ACC112 (cell line): ENCODE data around the gene PRRC2B.

Experiments
- H2AFZ ChIP-seq: fragments of 200-600 bp; sonication (generic); one replicate; pipeline ENCODE4 v1.6.0; 2017; ENCODE audit warnings: antibody characterized with exemption, low read length; ENCODE audit not compliant: unreplicated experiment
- H3K27ac ChIP-seq: fragments of 200-600 bp; sonication (generic); 2 replicates; pipeline ENCODE4 v1.5.1; 2014; ENCODE audit warnings: low read depth, mild to moderate bottlenecking, antibody characterized with exemption, low read length, moderate library complexity
- H3K27me3 ChIP-seq: fragments of 200-600 bp; sonication (generic); 2 replicates; pipeline ENCODE4 v1.6.1; 2014; ENCODE audit warnings: mild to moderate bottlenecking, antibody characterized with exemption, low read length, moderate library complexity, mixed read lengths; ENCODE audit not compliant: insufficient read depth
- H3K36me3 ChIP-seq: fragments of 200-600 bp; sonication (generic); 2 replicates; pipeline ENCODE4 v1.6.1; 2016; ENCODE audit warnings: mild to moderate bottlenecking, antibody characterized with exemption, low read length, moderate library complexity, mixed read lengths; ENCODE audit not compliant: insufficient read depth
- H3K4me1 ChIP-seq: fragments of 200-600 bp; sonication (generic); one replicate; pipeline ENCODE4 v1.6.1; 2016; ENCODE audit warnings: low read length, mixed read lengths; ENCODE audit not compliant: insufficient read depth, unreplicated experiment, control insufficient read depth
- H3K4me3 ChIP-seq: fragments of 200-600 bp; sonication (generic); 2 replicates; pipeline ENCODE4 v1.5.1; 2014; ENCODE audit warnings: mild to moderate bottlenecking, low read depth, low read length
- H3K79me2 ChIP-seq: fragments of 200-600 bp; sonication (generic); one replicate; pipeline ENCODE4 v1.6.0; 2016; ENCODE audit warnings: low read length; ENCODE audit not compliant: control insufficient read depth, unreplicated experiment, insufficient read depth

Gene PRRC2B

GRCh38 chr9:131485728-131486422 lies 92.0 kb downstream of the PRRC2B start:
- Histone ChIP-seq H3K36me3 (peaks cover 23% of the 10 kb centered on the region; the same call in 1 of the 2 replicates), H3K27ac (no peak overlapping the region), H3K4me1 (no peaks in the 10 kb centered on the region), H3K4me3 (no peak overlapping the region), H2AFZ (no peak overlapping the region), H3K79me2 (peaks cover 13% of the 10 kb centered on the region), H3K27me3 (no peaks in the 10 kb centered on the region)

DNA sequence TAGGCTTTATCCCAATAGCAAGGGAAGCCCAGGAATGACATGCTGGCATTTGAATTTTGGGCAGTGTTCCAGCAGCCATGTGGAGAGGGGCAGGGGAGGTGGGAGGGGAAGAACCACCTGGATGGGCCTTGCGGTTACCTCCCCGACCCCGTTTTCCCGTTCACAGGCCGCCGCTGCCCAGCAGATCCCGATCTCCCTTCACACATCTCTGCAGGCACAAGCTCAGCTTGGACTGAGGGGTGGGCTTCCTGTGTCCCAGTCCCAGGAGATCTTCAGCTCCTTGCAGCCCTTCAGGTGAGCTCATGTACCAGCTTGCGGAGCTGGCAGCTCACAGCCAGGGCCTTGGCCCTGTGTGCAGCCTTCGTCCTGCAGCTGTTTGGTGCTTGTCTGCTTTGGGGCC lies 93.1 kb downstream of the PRRC2B start:
- no peak overlapping the region for H2AFZ ChIP-seq
- H3K4me3 ChIP-seq = no peak overlapping the region
- peaks cover 7% of the 10 kb centered on the region for H3K79me2 ChIP-seq
- no peak overlapping the region for H3K27ac ChIP-seq
- H3K27me3 ChIP-seq = no peaks in the 10 kb centered on the region
- peaks cover 23% of the 10 kb centered on the region; the same call in 1 of the 2 replicates for H3K36me3 ChIP-seq
- H3K4me1 ChIP-seq = no peaks in the 10 kb centered on the region

- peaks cover 7% of the 10 kb centered on the region for H3K79me2 ChIP-seq
- no peak overlapping the region for H3K27ac ChIP-seq
- no peaks in the 10 kb centered on the region for H3K4me1 ChIP-seq
- no peaks in the 10 kb centered on the region for H3K27me3 ChIP-seq
- no peak overlapping the region for H3K4me3 ChIP-seq
- H3K36me3 ChIP-seq = peaks cover 23% of the 10 kb centered on the region; the same call in 1 of the 2 replicates
- H2AFZ ChIP-seq = no peak overlapping the region
Measured at GRCh38 chr9:131487621-131488031, 93.7 kb downstream of the PRRC2B start.

- H3K36me3 ChIP-seq = peaks cover 26% of the 10 kb centered on the region; the same call in 1 of the 2 replicates
Measured at GRCh38 chr9:131490514-131490913, 96.6 kb downstream of the PRRC2B start.

GRCh38 chr9:131491001-131491710 lies 97.3 kb downstream of the PRRC2B start:
- Histone ChIP-seq H3K4me1 (no peaks in the 10 kb centered on the region), H3K27ac (no peak overlapping the region), H3K79me2 (peaks cover 3% of the 10 kb centered on the region), H3K36me3 (peaks cover 33% of the 10 kb centered on the region; the same call in 1 of the 2 replicates), H3K4me3 (no peak overlapping the region), H2AFZ (no peak overlapping the region), H3K27me3 (no peaks in the 10 kb centered on the region)

More at GRCh38 chr9:131490514-131490913, 96.6 kb downstream of the PRRC2B start:
- Histone ChIP-seq H3K4me3 (no peak overlapping the region), H3K4me1 (no peaks in the 10 kb centered on the region), H2AFZ (no peak overlapping the region), H3K79me2 (peaks cover 3% of the 10 kb centered on the region), H3K27ac (no peak overlapping the region), H3K27me3 (no peaks in the 10 kb centered on the region)

DNA sequence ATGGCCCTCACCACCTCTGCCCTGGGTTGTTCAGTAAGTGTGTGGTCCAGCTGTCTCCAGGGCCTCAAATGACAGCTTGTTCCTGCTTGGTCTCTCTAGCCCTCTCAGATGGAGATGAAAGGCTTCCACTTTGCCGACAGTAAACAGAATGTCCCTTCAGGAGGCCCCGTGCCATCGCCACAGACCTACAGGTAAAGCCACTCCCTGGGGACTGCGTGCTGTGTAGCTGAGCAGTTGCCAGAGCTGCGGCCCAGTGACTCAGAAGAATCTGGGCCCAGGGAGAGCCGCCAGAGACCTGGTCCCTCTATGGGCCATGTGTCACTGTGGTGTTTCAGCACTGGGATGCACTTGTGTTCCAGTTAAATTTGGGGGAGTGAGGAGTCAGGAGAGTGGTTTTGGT lies 98.2 kb downstream of the PRRC2B start:
- no peak overlapping the region for H3K4me3 ChIP-seq
- peaks cover 34% of the 10 kb centered on the region; the same call in 1 of the 2 replicates for H3K36me3 ChIP-seq
- H3K27me3 ChIP-seq = no peaks in the 10 kb centered on the region
- H3K27ac ChIP-seq = no peak overlapping the region
- H3K79me2 ChIP-seq = peaks cover 3% of the 10 kb centered on the region
- no peak overlapping the region for H2AFZ ChIP-seq
- no peaks in the 10 kb centered on the region for H3K4me1 ChIP-seq

DNA sequence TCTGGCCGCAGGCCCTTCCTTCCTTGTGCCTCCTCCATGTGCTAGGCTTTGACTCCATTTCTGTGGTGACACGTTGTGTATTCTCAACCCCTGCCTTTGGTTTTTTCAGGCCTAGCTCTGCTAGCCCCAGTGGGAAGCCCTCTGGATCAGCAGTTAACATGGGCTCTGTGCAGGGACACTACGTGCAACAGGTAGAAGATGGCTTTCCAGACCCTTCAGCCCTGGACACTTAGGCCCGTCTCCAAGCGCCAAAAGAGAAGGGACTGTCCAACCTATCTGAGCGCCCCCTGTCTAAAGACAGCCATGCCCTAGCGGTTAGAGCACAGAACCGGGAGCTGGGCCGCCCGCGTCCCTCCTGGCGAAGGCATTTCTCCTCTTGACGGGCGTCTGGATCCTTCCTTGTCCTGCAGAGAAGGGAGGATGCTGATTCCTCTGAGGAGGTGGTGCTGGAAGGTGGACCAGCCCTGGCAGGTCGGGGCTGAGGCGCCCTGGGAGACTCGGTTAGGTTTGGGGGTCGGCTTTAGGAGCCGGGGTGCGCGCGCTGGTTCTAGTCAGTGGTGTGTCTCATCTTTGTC lies 100.5 kb downstream of the PRRC2B start:
- Histone ChIP-seq H3K27me3 (no peaks in the 10 kb centered on the region), H3K4me3 (no peak overlapping the region), H2AFZ (no peak overlapping the region), H3K36me3 (peaks cover 39% of the 10 kb centered on the region; the same call in 1 of the 2 replicates), H3K79me2 (peaks cover 3% of the 10 kb centered on the region), H3K27ac (no peak overlapping the region), H3K4me1 (no peaks in the 10 kb centered on the region)

GRCh38 chr9:131495785-131496184 lies 101.9 kb downstream of the PRRC2B start:
- Histone ChIP-seq H3K27ac (no peak overlapping the region), H3K36me3 (peaks cover 43% of the 10 kb centered on the region; the same call in 1 of the 2 replicates), H3K4me3 (no peak overlapping the region), H2AFZ (no peak overlapping the region), H3K4me1 (no peaks in the 10 kb centered on the region), H3K79me2 (peaks cover 3% of the 10 kb centered on the region), H3K27me3 (no peaks in the 10 kb centered on the region)

- H3K36me3 ChIP-seq = peaks cover 43% of the 10 kb centered on the region; the same call in 1 of the 2 replicates
- no peak overlapping the region for H2AFZ ChIP-seq
- no peak overlapping the region for H3K27ac ChIP-seq
Measured at GRCh38 chr9:131496844-131497405, 103.0 kb downstream of the PRRC2B start.

GRCh38 chr9:131499254-131499767 lies 105.4 kb downstream of the PRRC2B start:
- H3K27me3 ChIP-seq = no peaks in the 10 kb centered on the region
- no peaks in the 10 kb centered on the region for H3K4me1 ChIP-seq
- H3K36me3 ChIP-seq = peaks cover 34% of the 10 kb centered on the region; the same call in 1 of the 2 replicates
- H3K79me2 ChIP-seq = peaks cover 4% of the 10 kb centered on the region
- H3K4me3 ChIP-seq = no peak overlapping the region
- H2AFZ ChIP-seq = no peak overlapping the region
- no peak overlapping the region for H3K27ac ChIP-seq

More at GRCh38 chr9:131496844-131497405, 103.0 kb downstream of the PRRC2B start:
- Histone ChIP-seq H3K27me3 (no peaks in the 10 kb centered on the region), H3K4me3 (no peak overlapping the region), H3K4me1 (no peaks in the 10 kb centered on the region), H3K79me2 (peaks cover 3% of the 10 kb centered on the region)
